Loucy (cell line): Measurements from ENCODE around the gene SPATA24.

Experiments used
- H2AFZ ChIP-seq: fragments of 200-600 bp; sonication (generic); 2 replicates; pipeline ENCODE4 v1.6.0; 2016; ENCODE audit warnings: antibody characterized with exemption, mild to moderate bottlenecking, low read length, moderate library complexity
- H3F3A ChIP-seq: fragments of 200-600 bp; 2 replicates; pipeline ENCODE4 v1.6.0; 2016; ENCODE audit warnings: antibody characterized with exemption, low read depth, mild to moderate bottlenecking
- H3K27me3 ChIP-seq: fragments of 200-600 bp; sonication (generic); 2 replicates; pipeline ENCODE4 v1.6.1; 2014; ENCODE audit warnings: low read length, mild to moderate bottlenecking; ENCODE audit not compliant: insufficient read depth, poor library complexity, severe bottlenecking
- H3K36me3 ChIP-seq: fragments of 200-600 bp; sonication (generic); 2 replicates; pipeline ENCODE4 v1.6.1; 2016; ENCODE audit warnings: low read length; ENCODE audit not compliant: insufficient read depth
- H3K4me1 ChIP-seq: fragments of 200-600 bp; sonication (generic); 2 replicates; pipeline ENCODE4 v1.5.1; 2014; ENCODE audit warnings: low read length, mild to moderate bottlenecking; ENCODE audit not compliant: insufficient read depth, poor library complexity, severe bottlenecking
- H3K4me2 ChIP-seq: fragments of 200-600 bp; sonication (generic); 2 replicates; pipeline ENCODE4 v1.6.0; 2014; ENCODE audit warnings: antibody characterized with exemption, low read length, low read depth, mild to moderate bottlenecking; ENCODE audit not compliant: poor library complexity, severe bottlenecking
- H3K4me3 ChIP-seq: fragments of 200-600 bp; sonication (generic); 2 replicates; pipeline ENCODE4 v1.5.1; 2014; ENCODE audit warnings: low read length, mild to moderate bottlenecking, mixed read lengths; ENCODE audit not compliant: poor library complexity, severe bottlenecking
- H3K79me2 ChIP-seq: fragments of 200-600 bp; sonication (generic); 2 replicates; pipeline ENCODE4 v1.6.1; 2014; ENCODE audit warnings: low read length; ENCODE audit not compliant: insufficient read depth
- H3K9ac ChIP-seq: fragments of 200-600 bp; sonication (generic); 2 replicates; pipeline ENCODE4 v1.6.0; 2014; ENCODE audit warnings: mild to moderate bottlenecking, low read depth, low read length, moderate library complexity; ENCODE audit not compliant: poor library complexity, severe bottlenecking
- H3K9me2 ChIP-seq: fragments of 200-600 bp; sonication (generic); replicated peaks from 2 replicates; pipeline ENCODE4 v1.6.1; 2016; ENCODE audit warnings: low read depth, low read length, mixed read lengths
- H3K9me3 ChIP-seq: fragments of 200-600 bp; sonication (generic); 2 replicates; pipeline ENCODE4 v1.6.1; 2014; ENCODE audit warnings: mild to moderate bottlenecking, antibody characterized with exemption, low read length, low read depth; ENCODE audit not compliant: insufficient read depth
- H4K20me1 ChIP-seq: fragments of 200-600 bp; sonication (generic); 2 replicates; pipeline ENCODE4 v1.6.0; 2014; ENCODE audit warnings: antibody characterized with exemption, low read length, mild to moderate bottlenecking; ENCODE audit not compliant: insufficient read depth, poor library complexity, severe bottlenecking
- CTCF ChIP-seq: fragments of 200-600 bp; sonication (generic); conservative IDR thresholded peaks from 2 replicates; pipeline ENCODE4 v1.5.1; 2014; ENCODE audit warnings: mild to moderate bottlenecking, antibody characterized with exemption, low read length
- EZH2phosphoT487 ChIP-seq: fragments of 200-600 bp; IDR thresholded peaks from 2 replicates; pipeline ENCODE4 v1.6.1; 2018; ENCODE audit warnings: antibody characterized with exemption, mild to moderate bottlenecking, moderate library complexity, borderline replicate concordance

SPATA24 gene

GRCh38 chr5:139371482-139372435 is 32.1 kb downstream of the SPATA24 start:
- no peak overlapping the region for H3K4me3 ChIP-seq
- TF ChIP-seq EZH2phosphoT487: no peak
- no peak for TF ChIP-seq CTCF
- peaks cover 34% of the 10 kb centered on the region; the same call in 1 of the 2 replicates for H3K36me3 ChIP-seq
- no peaks in the 10 kb centered on the region for H3K9me3 ChIP-seq
- no peak overlapping the region for H2AFZ ChIP-seq
- H3F3A ChIP-seq: no peaks in the 10 kb centered on the region
- no peak overlapping the region for H3K9ac ChIP-seq
- no peaks in the 10 kb centered on the region for H3K79me2 ChIP-seq
- peaks cover 4% of the 10 kb centered on the region for H3K4me1 ChIP-seq
- H3K27me3 ChIP-seq: no peaks in the 10 kb centered on the region
- no peaks in the 10 kb centered on the region for H4K20me1 ChIP-seq
- H3K4me2 ChIP-seq: no peak overlapping the region
- H3K9me2 ChIP-seq: no peaks in the 10 kb centered on the region

GRCh38 chr5:139369181-139369580 is 34.7 kb downstream of the SPATA24 start:
- Histone ChIP-seq H3K27me3 (no peaks in the 10 kb centered on the region), H3K4me2 (no peak overlapping the region), H4K20me1 (no peaks in the 10 kb centered on the region), H2AFZ (no peak overlapping the region), H3K4me3 (no peak overlapping the region), H3K9me3 (no peaks in the 10 kb centered on the region), H3K4me1 (no peaks in the 10 kb centered on the region), H3K36me3 (peaks cover 57% of the 10 kb centered on the region; the same call in 1 of the 2 replicates), H3K79me2 (no peaks in the 10 kb centered on the region), H3K9me2 (no peaks in the 10 kb centered on the region), H3K9ac (no peak overlapping the region), H3F3A (no peaks in the 10 kb centered on the region)
- TF ChIP-seq EZH2phosphoT487 (no peak), CTCF (no peak)

- Histone ChIP-seq H3F3A (no peaks in the 10 kb centered on the region), H4K20me1 (peaks cover 5% of the 10 kb centered on the region), H3K9ac (no peak overlapping the region), H3K36me3 (peaks cover 63% of the 10 kb centered on the region; the same call in 1 of the 2 replicates), H3K9me3 (no peaks in the 10 kb centered on the region), H3K9me2 (no peaks in the 10 kb centered on the region), H2AFZ (no peak overlapping the region), H3K27me3 (no peaks in the 10 kb centered on the region), H3K79me2 (peaks cover 3% of the 10 kb centered on the region; the same call in 1 of the 2 replicates), H3K4me1 (no peaks in the 10 kb centered on the region), H3K4me3 (no peak overlapping the region), H3K4me2 (no peak overlapping the region)
- TF ChIP-seq EZH2phosphoT487 (no peak), CTCF (peak; percentile 52)
These were observed 35.3 kb downstream of the SPATA24 start for GRCh38 chr5:139368613-139369012.
